OCI-LY1 (cell line): ENCODE measurements around the gene SLAMF9.

Experiments
- H2AFZ ChIP-seq: fragments of 200-600 bp; sonication (generic), shearing (Covaris generic); 2 replicates; pipeline ENCODE4 v1.6.0; 2014; ENCODE audit warnings: antibody characterized with exemption, mild to moderate bottlenecking, low read length
- H3F3A ChIP-seq: fragments of 200-600 bp; sonication (generic), shearing (Covaris generic); 2 replicates; pipeline ENCODE4 v1.6.0; 2014; ENCODE audit warnings: mild to moderate bottlenecking, antibody characterized with exemption, low read length, moderate library complexity; ENCODE audit not compliant: insufficient read depth
- H3K27ac ChIP-seq: fragments of 200-600 bp; sonication (generic); 2 replicates; pipeline ENCODE4 v1.5.1; 2014; ENCODE audit warnings: low read length, mixed run types, mild to moderate bottlenecking, low read depth; ENCODE audit not compliant: poor library complexity, severe bottlenecking
- H3K27me3 ChIP-seq: fragments of 200-600 bp; sonication (generic); 2 replicates; pipeline ENCODE4 v1.6.0; 2014; ENCODE audit warnings: antibody characterized with exemption, mild to moderate bottlenecking, low read length, moderate library complexity; ENCODE audit not compliant: insufficient read depth
- H3K36me3 ChIP-seq: fragments of 200-600 bp; sonication (generic); 2 replicates; pipeline ENCODE4 v1.6.1; 2014; ENCODE audit warnings: mild to moderate bottlenecking, antibody characterized with exemption, low read length, moderate library complexity, mixed read lengths; ENCODE audit not compliant: insufficient read depth
- H3K4me1 ChIP-seq: fragments of 200-600 bp; sonication (generic); 2 replicates; pipeline ENCODE4 v1.5.1; 2014; ENCODE audit warnings: mild to moderate bottlenecking, low read length, moderate library complexity; ENCODE audit not compliant: insufficient read depth, severe bottlenecking
- H3K4me2 ChIP-seq: fragments of 200-600 bp; sonication (generic), shearing (Covaris generic); 2 replicates; pipeline ENCODE4 v1.6.1; 2014; ENCODE audit warnings: low read length
- H3K4me3 ChIP-seq: fragments of 200-600 bp; sonication (generic); 2 replicates; pipeline ENCODE4 v1.5.1; 2014; ENCODE audit warnings: low read length, low read depth, mild to moderate bottlenecking, mixed read lengths; ENCODE audit not compliant: poor library complexity, severe bottlenecking
- H3K79me2 ChIP-seq: fragments of 200-600 bp; shearing (Covaris generic); 2 replicates; pipeline ENCODE4 v1.6.1; 2016; ENCODE audit warnings: mixed run types, low read length, mixed read lengths; ENCODE audit not compliant: insufficient read depth
- H3K9ac ChIP-seq: fragments of 200-600 bp; sonication (generic), shearing (Covaris generic); 2 replicates; pipeline ENCODE4 v1.6.1; 2014; ENCODE audit warnings: mild to moderate bottlenecking, low read length, mixed read lengths
- H3K9me2 ChIP-seq: fragments of 200-600 bp; sonication (generic), shearing (Covaris generic); 2 replicates; pipeline ENCODE4 v1.6.1; 2014; ENCODE audit warnings: low read depth, mild to moderate bottlenecking, low read length, mixed read lengths
- H3K9me3 ChIP-seq: fragments of 200-600 bp; shearing (Covaris generic); 2 replicates; pipeline ENCODE4 v1.6.1; 2014; ENCODE audit warnings: low read length, mixed read lengths
- H4K20me1 ChIP-seq: fragments of 200-600 bp; sonication (generic), shearing (Covaris generic); 2 replicates; pipeline ENCODE4 v1.6.0; 2016; ENCODE audit warnings: mild to moderate bottlenecking, low read length; ENCODE audit not compliant: insufficient read depth
- CTCF ChIP-seq: fragments of 200-600 bp; sonication (generic), shearing (Covaris generic); IDR thresholded peaks from 2 replicates; pipeline ENCODE4 v1.5.1; 2017; ENCODE audit warnings: mild to moderate bottlenecking, antibody characterized with exemption, low read length, moderate library complexity, mixed read lengths
- EZH2 ChIP-seq: fragments of 200-600 bp; sonication (generic), shearing (Covaris generic); IDR thresholded peaks from 2 replicates; pipeline ENCODE4 v1.8.0; 2017; ENCODE audit warnings: borderline replicate concordance, mixed run types, mild to moderate bottlenecking, antibody characterized with exemption, low read length, moderate library complexity, mixed read lengths

SLAMF9 gene

GRCh38 chr1:159924791-159925718 is 29.0 kb downstream of the SLAMF9 start, which contains the start of gene TAGLN2:
Gene TAGLN2, minus strand, starts transcription at chr1:159925507. Its CDS starts 4,998 bp downstream, at chr1:159920509.
- Histone ChIP-seq H3F3A (no peaks in the 10 kb centered on the region), H3K79me2 (no peaks in the 10 kb centered on the region), H3K27me3 (peaks cover 4% of the 10 kb centered on the region; the same call in 1 of the 2 replicates), H3K4me1 (peaks cover 50% of the 10 kb centered on the region), H3K27ac (peak within 1 kb of the TSS; percentile 87), H3K36me3 (peaks cover 10% of the 10 kb centered on the region; the same call in 1 of the 2 replicates), H3K9me3 (no peaks in the 10 kb centered on the region), H3K4me2 (peak within 1 kb of the TSS; percentile 84), H2AFZ (no peak within 1 kb of the TSS), H3K4me3 (peak within 1 kb of the TSS; percentile 79), H4K20me1 (no peaks in the 10 kb centered on the region), H3K9me2 (no peaks in the 10 kb centered on the region), H3K9ac (peak within 1 kb of the TSS; percentile 74)
- TF ChIP-seq CTCF (no peak), EZH2 (no peak)

- Histone ChIP-seq H3K9me2 (no peaks in the 10 kb centered on the region), H3K9ac (peak overlapping the region; percentile 74), H3K27ac (peak overlapping the region; percentile 87), H3K79me2 (no peaks in the 10 kb centered on the region), H2AFZ (no peak overlapping the region), H3K4me2 (peak overlapping the region; percentile 84), H3K27me3 (no peaks in the 10 kb centered on the region), H3F3A (no peaks in the 10 kb centered on the region), H3K4me3 (peak overlapping the region; percentile 79), H3K36me3 (peaks cover 18% of the 10 kb centered on the region; the same call in 1 of the 2 replicates), H3K9me3 (no peaks in the 10 kb centered on the region), H4K20me1 (no peaks in the 10 kb centered on the region), H3K4me1 (peaks cover 50% of the 10 kb centered on the region)
- no peak for TF ChIP-seq EZH2
- TF ChIP-seq CTCF: no peak
These were observed 29.8 kb downstream of the SLAMF9 start for GRCh38 chr1:159924025-159924790.

GRCh38 chr1:159923203-159924024 is 30.6 kb downstream of the SLAMF9 start:
- Histone ChIP-seq H3K9me3 (no peaks in the 10 kb centered on the region), H3K27me3 (no peaks in the 10 kb centered on the region), H4K20me1 (no peaks in the 10 kb centered on the region), H3F3A (no peaks in the 10 kb centered on the region), H3K4me3 (peak overlapping the region; percentile 79), H2AFZ (no peak overlapping the region), H3K4me1 (peaks cover 50% of the 10 kb centered on the region), H3K79me2 (no peaks in the 10 kb centered on the region), H3K9ac (peak overlapping the region; percentile 74; the same call in 1 of the 2 replicates), H3K9me2 (no peaks in the 10 kb centered on the region), H3K4me2 (peak overlapping the region; percentile 84), H3K27ac (peak overlapping the region; percentile 87), H3K36me3 (peaks cover 25% of the 10 kb centered on the region; the same call in 1 of the 2 replicates)
- TF ChIP-seq CTCF: no peak
- no peak for TF ChIP-seq EZH2
